Chondrocyte (in vitro differentiated cells): ENCODE data around the gene LCE6A. TPM values are rescaled to one million over a fixed set of nuclear protein-coding genes. Genes with fewer than 3 reads are reported as not detected.

Source experiments
- DNase-seq: peaks from one replicate; pipeline ENCODE4 v3.0.0; 2021; ENCODE audit warnings: mixed read lengths, low spot score
- H3K27ac Mint-ChIP-seq: one replicate; pipeline ENCODE4 v1.8.0; 2021; ENCODE audit warnings: mild to moderate bottlenecking, moderate library complexity, mixed read lengths; ENCODE audit not compliant: unreplicated experiment
- H3K27me3 Mint-ChIP-seq: 2 replicates; pipeline ENCODE4 v1.8.0; 2021; ENCODE audit warnings: low read depth, mixed read lengths
- H3K36me3 Mint-ChIP-seq: 2 replicates; pipeline ENCODE4 v1.8.0; 2021; ENCODE audit warnings: low read depth, mixed read lengths
- H3K4me1 Mint-ChIP-seq: 2 replicates; pipeline ENCODE4 v1.8.0; 2021; ENCODE audit warnings: low read depth, mild to moderate bottlenecking, mixed read lengths
- H3K4me3 Mint-ChIP-seq: one replicate; pipeline ENCODE4 v1.8.0; 2021; ENCODE audit warnings: mild to moderate bottlenecking, moderate library complexity, mixed read lengths; ENCODE audit not compliant: unreplicated experiment
- H3K9me3 Mint-ChIP-seq: 2 replicates; pipeline ENCODE4 v1.8.0; 2021; ENCODE audit warnings: low read depth, mixed read lengths
- CTCF ChIP-seq: fragments of 200-600 bp; sonication (generic); IDR thresholded peaks from 2 replicates; pipeline ENCODE4 v1.5.0; 2021; ENCODE audit warnings: antibody characterized with exemption, mild to moderate bottlenecking, moderate library complexity
- long read RNA-seq: library from polyadenylated mRNA; stranded (forward); transcript quantifications from one replicate; pipeline ENCODE4 v2.0.0, GENCODE V29; 2021
- total RNA-seq: library from RNA; stranded (reverse); gene quantifications from 3 replicates; pipeline ENCODE4 v1.2.1, GENCODE V29; 2021

Gene LCE6A
- total RNA-seq = not detected in 3 replicates
- long read RNA-seq = 0 reads

GRCh38 chr1:152842556-152842955 is at the start of gene LCE6A:
Gene LCE6A (plus strand): TSS chr1:152842856. CDS start chr1:152843521, 665 bp downstream.
- Mint-ChIP-seq H3K27ac (no peak within 1 kb of the TSS), H3K27me3 (no peaks in the 10 kb centered on the region), H3K4me1 (no peaks in the 10 kb centered on the region), H3K9me3 (no peaks in the 10 kb centered on the region), H3K4me3 (no peak within 1 kb of the TSS), H3K36me3 (no peaks in the 10 kb centered on the region)
- DNase-seq = no peak
- TF ChIP-seq CTCF = no peak

- DNase-seq = no peak
- Mint-ChIP-seq H3K27ac (no peak overlapping the region), H3K9me3 (no peaks in the 10 kb centered on the region)
These were observed 47.0 kb upstream of the LCE6A start for GRCh38 chr1:152795686-152796085.

GRCh38 chr1:152796421-152796820 is 46.2 kb upstream of the LCE6A start, which contains the start of gene LCE1D:
Gene LCE1D (plus strand): TSS chr1:152796721. CDS start chr1:152797795, 1,074 bp downstream.
- DNase-seq = no peak
- Mint-ChIP-seq H3K27me3 (no peaks in the 10 kb centered on the region), H3K4me3 (no peak within 1 kb of the TSS), H3K36me3 (no peaks in the 10 kb centered on the region), H3K9me3 (no peaks in the 10 kb centered on the region), H3K4me1 (no peaks in the 10 kb centered on the region), H3K27ac (no peak within 1 kb of the TSS)
- TF ChIP-seq CTCF = no peak

More at GRCh38 chr1:152795686-152796085, 47.0 kb upstream of the LCE6A start:
- no peaks in the 10 kb centered on the region for H3K36me3 Mint-ChIP-seq
- no peaks in the 10 kb centered on the region for H3K27me3 Mint-ChIP-seq
- TF ChIP-seq CTCF = no peak
- no peak overlapping the region for H3K4me3 Mint-ChIP-seq
- no peaks in the 10 kb centered on the region for H3K4me1 Mint-ChIP-seq

GRCh38 chr1:152801333-152801732 is 41.3 kb upstream of the LCE6A start:
- H3K27me3 Mint-ChIP-seq = no peaks in the 10 kb centered on the region
- no peaks in the 10 kb centered on the region for H3K9me3 Mint-ChIP-seq
- DNase-seq = no peak

GRCh38 chr1:152806576-152806975 is 36.1 kb upstream of the LCE6A start, which contains the start of gene LCE1C:
Gene LCE1C (minus strand): TSS chr1:152806651. CDS start chr1:152805478, 1,173 bp downstream.
- H3K4me3 Mint-ChIP-seq = no peak within 1 kb of the TSS
- DNase-seq = no peak
- H3K9me3 Mint-ChIP-seq = no peaks in the 10 kb centered on the region
- no peaks in the 10 kb centered on the region for H3K27me3 Mint-ChIP-seq
- TF ChIP-seq CTCF = no peak
- H3K36me3 Mint-ChIP-seq = no peaks in the 10 kb centered on the region
- H3K4me1 Mint-ChIP-seq = no peaks in the 10 kb centered on the region
- H3K27ac Mint-ChIP-seq = no peak within 1 kb of the TSS

More at GRCh38 chr1:152801333-152801732, 41.3 kb upstream of the LCE6A start:
- TF ChIP-seq CTCF = no peak
- H3K4me1 Mint-ChIP-seq = no peaks in the 10 kb centered on the region
- H3K36me3 Mint-ChIP-seq = no peaks in the 10 kb centered on the region
- H3K4me3 Mint-ChIP-seq = no peak overlapping the region
- H3K27ac Mint-ChIP-seq = no peak overlapping the region
